OCI-LY3 (cell line): Measurements from ENCODE around the gene ASCC1.
"Not testable (repeated sequence)": the region's sequence is repeated elsewhere in the genome, so short reads cannot be mapped to it uniquely, and the experiment has no call there.

Experiments used
- H2AFZ ChIP-seq: fragments of 200-600, 300-600 bp; shearing (Covaris generic); 2 replicates; pipeline ENCODE4 v1.6.0; 2014; ENCODE audit warnings: antibody characterized with exemption, low read depth, low read length
- H3K27ac ChIP-seq: fragments of 200-600, 300-600 bp; sonication (generic); 2 replicates; pipeline ENCODE4 v1.5.1; 2014; ENCODE audit warnings: mild to moderate bottlenecking, low read length, moderate library complexity, mixed read lengths
- H3K27me3 ChIP-seq: fragments of 200-600, 300-600 bp; sonication (generic); 2 replicates; pipeline ENCODE4 v1.6.1; 2014; ENCODE audit warnings: low read depth, low read length, mixed read lengths
- H3K36me3 ChIP-seq: fragments of 200-600, 300-600 bp; sonication (generic); replicated peaks from 2 replicates; pipeline ENCODE3; 2014; ENCODE audit warnings: low read depth, low read length, mixed read lengths
- H3K4me1 ChIP-seq: fragments of 300-600, 200-600 bp; sonication (generic); 2 replicates; pipeline ENCODE4 v1.6.1; 2014; ENCODE audit warnings: low read length, mixed read lengths
- H3K4me2 ChIP-seq: fragments of 200-600, 300-600 bp; sonication (generic); 2 replicates; pipeline ENCODE4 v1.6.1; 2014; ENCODE audit warnings: low read length, mixed read lengths
- H3K4me3 ChIP-seq: fragments of 300-600, 200-600 bp; sonication (generic); 2 replicates; pipeline ENCODE4 v1.5.1; 2014; ENCODE audit warnings: antibody characterized with exemption, mild to moderate bottlenecking, low read length, moderate library complexity
- H3K79me2 ChIP-seq: fragments of 300-600, 200-600 bp; shearing (Covaris generic); 2 replicates; pipeline ENCODE4 v1.6.1; 2014; ENCODE audit warnings: mild to moderate bottlenecking, low read length, mixed read lengths
- H3K9ac ChIP-seq: fragments of 300-600, 200-600 bp; shearing (Covaris generic); 2 replicates; pipeline ENCODE4 v1.6.0; 2014; ENCODE audit warnings: mild to moderate bottlenecking, low read length, moderate library complexity
- H3K9me3 ChIP-seq: fragments of 200-600, 300-600 bp; shearing (Covaris generic); 2 replicates; pipeline ENCODE4 v1.6.1; 2014; ENCODE audit warnings: low read length, mixed read lengths; ENCODE audit not compliant: insufficient read depth
- H4K20me1 ChIP-seq: fragments of 200-600, 300-600 bp; sonication (generic); 2 replicates; pipeline ENCODE4 v1.6.1; 2016; ENCODE audit warnings: low read length, mixed read lengths; ENCODE audit not compliant: insufficient read depth
- EZH2phosphoT487 ChIP-seq: fragments of 200-600 bp; shearing (Covaris generic); IDR thresholded peaks from 2 replicates; pipeline ENCODE4 v1.6.1; 2018; ENCODE audit warnings: antibody characterized with exemption, mixed run types, low read depth
- TF ChIP-seq, protein P1 (sequence below): fragments of 200-600, 300-600 bp; sonication (generic); IDR thresholded peaks from 2 replicates; pipeline ENCODE4 v1.5.1; 2014; ENCODE audit warnings: antibody characterized with exemption, low read length, low read depth

Gene ASCC1

DNA sequence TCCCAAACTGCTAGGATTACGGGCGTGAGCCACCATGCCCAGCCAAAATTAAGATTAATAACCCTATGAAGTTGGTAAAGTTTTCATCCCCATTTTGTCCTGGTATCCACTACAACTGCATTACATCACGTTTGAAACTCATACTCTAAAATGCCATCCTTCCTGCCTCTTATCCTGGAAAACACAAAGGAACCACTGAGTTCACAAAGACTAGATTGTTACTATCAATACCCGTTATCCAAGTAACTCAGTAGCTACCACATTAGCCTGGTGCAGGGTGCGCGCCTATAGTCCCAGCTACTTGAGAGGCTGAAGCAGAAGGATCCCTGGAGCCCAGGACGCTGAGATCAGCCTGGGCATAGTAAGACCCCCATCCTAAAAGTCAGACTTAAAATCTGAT is 63.8 kb downstream of the ASCC1 start:
- H3K27ac ChIP-seq = no peak overlapping the region
- H3K4me2 ChIP-seq = no peak overlapping the region
- no peak overlapping the region for H3K4me3 ChIP-seq
- TF ChIP-seq, protein P1, sequence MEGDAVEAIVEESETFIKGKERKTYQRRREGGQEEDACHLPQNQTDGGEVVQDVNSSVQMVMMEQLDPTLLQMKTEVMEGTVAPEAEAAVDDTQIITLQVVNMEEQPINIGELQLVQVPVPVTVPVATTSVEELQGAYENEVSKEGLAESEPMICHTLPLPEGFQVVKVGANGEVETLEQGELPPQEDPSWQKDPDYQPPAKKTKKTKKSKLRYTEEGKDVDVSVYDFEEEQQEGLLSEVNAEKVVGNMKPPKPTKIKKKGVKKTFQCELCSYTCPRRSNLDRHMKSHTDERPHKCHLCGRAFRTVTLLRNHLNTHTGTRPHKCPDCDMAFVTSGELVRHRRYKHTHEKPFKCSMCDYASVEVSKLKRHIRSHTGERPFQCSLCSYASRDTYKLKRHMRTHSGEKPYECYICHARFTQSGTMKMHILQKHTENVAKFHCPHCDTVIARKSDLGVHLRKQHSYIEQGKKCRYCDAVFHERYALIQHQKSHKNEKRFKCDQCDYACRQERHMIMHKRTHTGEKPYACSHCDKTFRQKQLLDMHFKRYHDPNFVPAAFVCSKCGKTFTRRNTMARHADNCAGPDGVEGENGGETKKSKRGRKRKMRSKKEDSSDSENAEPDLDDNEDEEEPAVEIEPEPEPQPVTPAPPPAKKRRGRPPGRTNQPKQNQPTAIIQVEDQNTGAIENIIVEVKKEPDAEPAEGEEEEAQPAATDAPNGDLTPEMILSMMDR = no peak
- TF ChIP-seq EZH2phosphoT487 = no peak
- no peaks in the 10 kb centered on the region for H4K20me1 ChIP-seq
- no peak overlapping the region for H2AFZ ChIP-seq
- H3K4me1 ChIP-seq = no peaks in the 10 kb centered on the region
- no peaks in the 10 kb centered on the region for H3K27me3 ChIP-seq
- H3K9me3 ChIP-seq = no peaks in the 10 kb centered on the region
- H3K36me3 ChIP-seq = no peaks in the 10 kb centered on the region
- no peaks in the 10 kb centered on the region for H3K79me2 ChIP-seq
- H3K9ac ChIP-seq = no peak overlapping the region

DNA sequence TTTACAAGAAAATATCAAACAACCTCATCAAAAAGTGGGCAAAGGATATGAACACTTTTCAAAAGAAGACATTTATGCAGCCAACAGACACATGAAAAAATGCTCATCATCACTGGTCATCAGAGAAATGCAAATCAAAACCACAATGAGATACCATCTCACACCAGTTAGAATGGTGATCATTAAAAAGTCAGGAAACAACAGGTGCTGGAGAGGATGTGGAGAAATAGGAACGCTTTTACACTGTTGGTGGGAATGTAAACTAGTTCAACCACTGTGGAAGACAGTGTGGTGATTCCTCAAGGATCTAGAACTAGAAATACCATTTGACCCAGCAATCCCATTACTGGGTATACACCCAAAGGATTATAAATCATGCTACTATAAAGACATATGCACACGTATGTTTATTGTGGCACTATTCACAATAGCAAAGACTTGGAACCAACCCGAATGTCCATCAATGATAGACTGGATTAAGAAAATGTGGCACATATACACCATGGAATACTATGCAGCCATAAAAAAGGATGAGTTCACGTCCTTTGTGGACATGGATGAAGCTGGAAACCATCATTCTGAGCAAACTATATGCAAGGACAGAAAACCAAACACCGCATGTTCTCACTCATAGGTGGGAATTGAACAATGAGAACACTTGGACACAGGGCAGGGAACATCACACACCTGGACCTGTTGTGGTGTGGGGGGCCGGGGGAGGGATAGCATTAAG is 65.2 kb downstream of the ASCC1 start:
- H3K79me2 ChIP-seq, H3K4me2 ChIP-seq, H3K9me3 ChIP-seq, H3K36me3 ChIP-seq, H3K27ac ChIP-seq, H3K4me1 ChIP-seq, H3K4me3 ChIP-seq, H4K20me1 ChIP-seq, H3K9ac ChIP-seq, H2AFZ ChIP-seq, H3K27me3 ChIP-seq: not testable (repeated sequence)

DNA sequence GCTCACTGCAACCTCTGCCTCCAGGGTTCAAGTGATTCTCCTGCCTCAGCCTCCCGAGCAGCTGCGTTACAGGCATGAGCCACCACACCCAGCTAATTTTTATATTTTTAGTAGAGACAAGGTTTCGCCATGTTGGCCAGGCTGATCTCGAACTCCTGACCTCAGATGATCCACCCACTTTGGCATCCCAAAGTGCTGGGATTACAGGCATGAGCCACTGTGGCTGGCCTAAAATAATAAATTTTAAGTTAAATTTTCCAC is 68.8 kb downstream of the ASCC1 start:
- H3K4me3 ChIP-seq, H3K4me1 ChIP-seq, H3K79me2 ChIP-seq, H3K36me3 ChIP-seq, H3K4me2 ChIP-seq, H3K9me3 ChIP-seq, H4K20me1 ChIP-seq, H3K9ac ChIP-seq, H3K27ac ChIP-seq, H2AFZ ChIP-seq, H3K27me3 ChIP-seq: not testable (repeated sequence)

DNA sequence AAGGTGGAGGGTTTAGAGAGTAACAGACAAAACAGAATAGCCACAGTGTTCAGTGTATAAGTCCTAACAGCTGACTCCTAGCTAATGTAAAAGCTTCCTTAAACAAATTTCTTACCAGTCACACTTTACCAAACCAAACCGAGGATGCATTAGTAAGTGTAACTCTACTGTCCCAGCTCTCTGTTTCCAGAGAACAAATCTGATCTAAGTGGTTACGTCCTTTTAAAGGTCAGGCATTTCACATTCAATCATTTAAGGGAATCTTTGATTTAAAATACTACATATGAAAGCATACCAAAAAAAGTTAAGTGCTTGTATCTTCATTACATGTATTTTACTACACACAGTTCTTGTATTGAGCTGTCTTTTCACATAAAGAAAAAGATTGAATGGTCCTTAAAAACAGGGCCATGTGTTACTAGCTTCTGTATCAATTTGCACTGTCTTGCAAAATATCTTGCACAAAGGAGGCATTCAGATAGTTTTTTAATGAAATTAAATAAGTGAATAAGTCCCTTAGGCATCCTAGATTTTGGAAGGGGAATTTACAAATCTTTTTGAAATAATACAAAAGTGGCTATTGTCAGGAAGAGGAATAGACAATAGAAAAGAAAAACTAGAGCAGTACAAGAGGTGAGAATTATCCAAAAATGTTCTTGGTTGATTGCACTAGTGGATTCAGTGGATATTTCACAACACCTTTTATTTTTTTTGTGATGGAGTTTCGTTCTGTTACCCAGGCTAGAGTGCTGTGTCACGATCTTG is 69.3 kb downstream of the ASCC1 start:
- Histone ChIP-seq H3K9ac (no peak overlapping the region), H3K4me3 (no peak overlapping the region), H4K20me1 (no peaks in the 10 kb centered on the region), H2AFZ (no peak overlapping the region), H3K27ac (no peak overlapping the region), H3K36me3 (no peaks in the 10 kb centered on the region), H3K79me2 (no peaks in the 10 kb centered on the region), H3K4me2 (no peak overlapping the region), H3K27me3 (no peaks in the 10 kb centered on the region), H3K9me3 (no peaks in the 10 kb centered on the region), H3K4me1 (no peaks in the 10 kb centered on the region; the same call in 1 of the 2 replicates)
- TF ChIP-seq EZH2phosphoT487 = no peak
- TF ChIP-seq, protein P1 = no peak

DNA sequence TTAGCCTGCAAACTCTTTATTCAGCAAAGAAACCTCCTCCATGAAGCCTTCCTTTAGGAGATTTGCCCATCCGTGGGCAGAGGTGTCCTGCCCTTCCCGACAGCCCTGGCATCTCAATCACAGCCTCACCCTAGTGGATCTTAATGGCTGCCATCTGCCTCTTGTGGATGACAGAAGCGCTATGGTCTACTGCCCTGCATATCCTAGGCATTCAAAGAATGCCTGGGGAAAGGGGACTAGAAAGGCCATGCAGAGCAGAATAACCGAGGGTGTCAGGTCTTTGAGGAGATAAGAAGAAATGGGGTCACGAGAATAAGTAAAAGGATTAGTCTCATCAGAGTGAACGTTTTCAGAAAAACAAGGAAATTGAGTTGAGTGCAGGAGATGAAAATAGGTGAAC is 70.0 kb downstream of the ASCC1 start:
- Histone ChIP-seq H3K36me3 (no peaks in the 10 kb centered on the region), H3K4me3 (no peak overlapping the region), H3K79me2 (no peaks in the 10 kb centered on the region), H3K9me3 (no peaks in the 10 kb centered on the region), H2AFZ (no peak overlapping the region), H4K20me1 (no peaks in the 10 kb centered on the region), H3K9ac (no peak overlapping the region), H3K4me1 (no peaks in the 10 kb centered on the region; the same call in 1 of the 2 replicates), H3K4me2 (no peak overlapping the region), H3K27ac (no peak overlapping the region), H3K27me3 (no peaks in the 10 kb centered on the region)
- TF ChIP-seq, protein P1 = no peak
- no peak for TF ChIP-seq EZH2phosphoT487
